ENCODE results near the gene SMURF1.

DNA sequence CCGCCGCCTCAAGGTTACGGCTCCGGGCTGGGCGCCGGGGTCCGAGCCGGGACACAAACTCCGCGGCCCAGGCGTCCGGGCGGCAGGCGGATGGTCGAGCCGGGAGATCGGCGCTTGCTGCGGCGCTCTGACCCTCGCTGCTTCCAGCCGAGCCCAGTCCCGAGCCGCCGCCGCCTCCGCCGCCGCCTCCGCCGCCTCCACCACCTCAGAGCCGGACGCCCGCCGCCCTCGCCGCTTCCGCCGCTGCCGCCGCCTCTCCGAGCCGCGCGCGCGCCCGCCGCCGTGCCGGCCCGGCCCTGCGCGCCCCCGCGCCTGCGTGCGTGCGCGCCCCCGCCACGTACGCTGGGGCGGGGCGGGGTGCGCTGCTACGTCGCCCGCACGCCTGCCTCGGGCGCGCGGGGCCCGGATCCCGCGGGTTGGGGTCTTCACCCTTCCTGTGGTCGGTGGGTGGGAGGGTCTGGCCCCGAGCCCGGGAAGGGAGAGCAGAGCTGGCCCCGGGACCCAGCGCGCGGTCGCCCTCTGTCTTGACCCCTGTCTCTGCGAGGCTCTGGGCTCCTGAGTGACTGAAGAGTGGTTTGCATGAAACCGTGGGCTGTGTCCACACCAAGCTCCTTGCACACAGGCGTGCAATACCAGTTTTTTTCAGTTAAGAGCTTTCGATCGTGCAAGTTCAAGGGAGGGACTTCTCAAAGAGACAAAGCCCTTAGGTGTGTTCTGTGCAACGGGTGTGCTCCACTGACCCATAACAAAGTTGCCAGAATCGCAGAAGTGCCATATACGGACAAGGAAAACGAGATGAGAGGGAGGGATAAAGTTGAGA lies at the start of gene SMURF1:
- TF ChIP-seq, protein P1, sequence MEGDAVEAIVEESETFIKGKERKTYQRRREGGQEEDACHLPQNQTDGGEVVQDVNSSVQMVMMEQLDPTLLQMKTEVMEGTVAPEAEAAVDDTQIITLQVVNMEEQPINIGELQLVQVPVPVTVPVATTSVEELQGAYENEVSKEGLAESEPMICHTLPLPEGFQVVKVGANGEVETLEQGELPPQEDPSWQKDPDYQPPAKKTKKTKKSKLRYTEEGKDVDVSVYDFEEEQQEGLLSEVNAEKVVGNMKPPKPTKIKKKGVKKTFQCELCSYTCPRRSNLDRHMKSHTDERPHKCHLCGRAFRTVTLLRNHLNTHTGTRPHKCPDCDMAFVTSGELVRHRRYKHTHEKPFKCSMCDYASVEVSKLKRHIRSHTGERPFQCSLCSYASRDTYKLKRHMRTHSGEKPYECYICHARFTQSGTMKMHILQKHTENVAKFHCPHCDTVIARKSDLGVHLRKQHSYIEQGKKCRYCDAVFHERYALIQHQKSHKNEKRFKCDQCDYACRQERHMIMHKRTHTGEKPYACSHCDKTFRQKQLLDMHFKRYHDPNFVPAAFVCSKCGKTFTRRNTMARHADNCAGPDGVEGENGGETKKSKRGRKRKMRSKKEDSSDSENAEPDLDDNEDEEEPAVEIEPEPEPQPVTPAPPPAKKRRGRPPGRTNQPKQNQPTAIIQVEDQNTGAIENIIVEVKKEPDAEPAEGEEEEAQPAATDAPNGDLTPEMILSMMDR (IDR thresholded peaks at IDR 0.05), result no peak
- no peak for TF ChIP-seq POLR2A (IDR thresholded peaks at IDR 0.05)
